ENCODE data around the gene ZNF184. TPM values are rescaled to one million over a fixed set of nuclear protein-coding genes. Genes with fewer than 3 reads are reported as not detected.

The ZNF184 gene
- total and polyA plus RNA-seq, 2 of the 4 experiments (the other 2 are of a cell fraction) = 2.8 to 8.1 TPM

DNA sequence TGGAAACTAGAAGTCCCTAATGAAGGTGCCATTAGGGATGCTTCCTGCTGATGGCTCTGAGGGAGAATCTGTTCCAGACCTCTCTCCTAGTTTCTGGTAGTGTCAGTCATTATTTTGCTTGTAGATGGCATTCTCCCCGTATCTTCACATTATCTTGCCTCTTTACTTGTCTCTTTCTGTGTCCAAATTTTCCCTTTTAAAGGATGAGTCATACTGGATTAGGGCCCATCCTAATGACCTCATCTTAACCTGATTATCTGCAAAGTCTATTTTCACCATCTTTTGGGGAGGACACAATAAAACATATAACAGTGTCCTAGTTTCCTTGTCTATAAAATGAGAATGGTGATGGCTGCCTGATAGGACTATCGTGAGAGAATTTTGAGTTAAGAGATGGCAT is 57.0 kb downstream of the ZNF184 start:
- Histone ChIP-seq H2BK120ac (ENCODE audit: low read depth, low read length) (no peak overlapping the region), H3K27ac (ENCODE audit: insufficient read depth, low read length) (no peak overlapping the region), H3K4me2 (ENCODE audit: low read depth, low read length) (no peak overlapping the region), H3K56ac (ENCODE audit: extremely low read depth, insufficient read depth, low read length) (no peak overlapping the region), H3K4ac (ENCODE audit: low read depth, low read length) (no peak overlapping the region), H3K79me1 (ENCODE audit: low read depth in 1 of 2, low read length in 2 of 2) (no peaks in the 10 kb centered on the region), H2AK5ac (ENCODE audit: low read depth, low read length) (no peak overlapping the region), H3K23ac (ENCODE audit: low read depth, low read length) (no peak overlapping the region), H2BK15ac (ENCODE audit: low read depth, low read length) (no peak overlapping the region), H2BK20ac (ENCODE audit: low read depth, low read length) (no peak overlapping the region), H2AFZ (replicated peaks; ENCODE audit: low read length, poor library complexity) (no peak overlapping the region), H2BK5ac (ENCODE audit: low read depth, low read length, poor library complexity, severe bottlenecking) (no peak overlapping the region), H3K36me3 (ENCODE audit: control insufficient read depth, insufficient read depth, low read length) (no peaks in the 10 kb centered on the region), H3K18ac (ENCODE audit: low read depth, low read length) (no peak overlapping the region), H3K14ac (replicated peaks; ENCODE audit: low read depth, low read length) (no peak overlapping the region), H3K9me3 (ENCODE audit: control insufficient read depth, insufficient read depth, low read length) (no peaks in the 10 kb centered on the region; the same call in 1 of the 2 replicates), H4K5ac (ENCODE audit: low read depth, low read length) (no peak overlapping the region), H2AK9ac (replicated peaks; ENCODE audit: low read depth, low read length, poor library complexity) (no peak overlapping the region), H3K27me3 (ENCODE audit: control insufficient read depth, insufficient read depth, low read length) (no peaks in the 10 kb centered on the region), H3K4me1 (ENCODE audit: control insufficient read depth, insufficient read depth, low read length) (no peaks in the 10 kb centered on the region), H3K9ac (ENCODE audit: low read depth, low read length) (no peak overlapping the region), H4K20me1 (ENCODE audit: insufficient read depth, low read length) (no peaks in the 10 kb centered on the region), H4K8ac (ENCODE audit: low read depth in 2 of 2, low read length in 2 of 2) (no peak overlapping the region), H3K9me1 (ENCODE audit: insufficient read depth, low read length) (no peaks in the 10 kb centered on the region), H3K4me3 (ENCODE audit: insufficient read depth, low read depth, low read length) (no peak overlapping the region), H4K91ac (ENCODE audit: insufficient read depth, low read depth, low read length) (no peak overlapping the region)
- intact Hi-C loops (cut with micrococcal nuclease) (no loop called here), in situ Hi-C loops (cut with MboI; ENCODE audit: low sequenced_read_pairs) (no loop called here), dilution Hi-C loops (cut with HindIII; ENCODE audit: low sequenced_read_pairs, unreplicated experiment) (no loop called here)
- BruUV-seq (replicated peaks) = no TSS peak
- POLR2A ChIA-PET (ENCODE audit: unreplicated experiment) = no interaction called here
- DNase-seq (no peak), ATAC-seq (ENCODE audit: low read depth) (no peak)
- TF ChIP-seq, protein P1, sequence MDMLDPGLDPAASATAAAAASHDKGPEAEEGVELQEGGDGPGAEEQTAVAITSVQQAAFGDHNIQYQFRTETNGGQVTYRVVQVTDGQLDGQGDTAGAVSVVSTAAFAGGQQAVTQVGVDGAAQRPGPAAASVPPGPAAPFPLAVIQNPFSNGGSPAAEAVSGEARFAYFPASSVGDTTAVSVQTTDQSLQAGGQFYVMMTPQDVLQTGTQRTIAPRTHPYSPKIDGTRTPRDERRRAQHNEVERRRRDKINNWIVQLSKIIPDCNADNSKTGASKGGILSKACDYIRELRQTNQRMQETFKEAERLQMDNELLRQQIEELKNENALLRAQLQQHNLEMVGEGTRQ (IDR thresholded peaks at IDR 0.05; ENCODE audit: low read depth, low read length) = no peak
- TF ChIP-seq NFE2L2 (IDR thresholded peaks at IDR 0.05; ENCODE audit: low read depth, low read length) (no peak), CEBPB (IDR thresholded peaks at IDR 0.05; ENCODE audit: low read depth, low read length) (no peak), SMC3 (IDR thresholded peaks at IDR 0.05; ENCODE audit: low read depth, low read length) (no peak), MAFK (IDR thresholded peaks at IDR 0.05; ENCODE audit: low read depth, low read length) (no peak)
- WGBS, 2 experiments (ENCODE audit: extremely low coverage in 2 of 2, insufficient read length in 1 of 2) = no CpG with 5 or more reads among the region's 2 CpGs
- CTCF ChIA-PET = no interaction called here

Measured in IMR-90 (cell line).